ENCODE measurements around the gene RUNX3. TPM values are rescaled to one million over a fixed set of nuclear protein-coding genes. Genes with fewer than 3 reads are reported as not detected.

RUNX3 gene
- total RNA-seq, 1 experiment from 2014 or later, result 22.6 TPM

DNA sequence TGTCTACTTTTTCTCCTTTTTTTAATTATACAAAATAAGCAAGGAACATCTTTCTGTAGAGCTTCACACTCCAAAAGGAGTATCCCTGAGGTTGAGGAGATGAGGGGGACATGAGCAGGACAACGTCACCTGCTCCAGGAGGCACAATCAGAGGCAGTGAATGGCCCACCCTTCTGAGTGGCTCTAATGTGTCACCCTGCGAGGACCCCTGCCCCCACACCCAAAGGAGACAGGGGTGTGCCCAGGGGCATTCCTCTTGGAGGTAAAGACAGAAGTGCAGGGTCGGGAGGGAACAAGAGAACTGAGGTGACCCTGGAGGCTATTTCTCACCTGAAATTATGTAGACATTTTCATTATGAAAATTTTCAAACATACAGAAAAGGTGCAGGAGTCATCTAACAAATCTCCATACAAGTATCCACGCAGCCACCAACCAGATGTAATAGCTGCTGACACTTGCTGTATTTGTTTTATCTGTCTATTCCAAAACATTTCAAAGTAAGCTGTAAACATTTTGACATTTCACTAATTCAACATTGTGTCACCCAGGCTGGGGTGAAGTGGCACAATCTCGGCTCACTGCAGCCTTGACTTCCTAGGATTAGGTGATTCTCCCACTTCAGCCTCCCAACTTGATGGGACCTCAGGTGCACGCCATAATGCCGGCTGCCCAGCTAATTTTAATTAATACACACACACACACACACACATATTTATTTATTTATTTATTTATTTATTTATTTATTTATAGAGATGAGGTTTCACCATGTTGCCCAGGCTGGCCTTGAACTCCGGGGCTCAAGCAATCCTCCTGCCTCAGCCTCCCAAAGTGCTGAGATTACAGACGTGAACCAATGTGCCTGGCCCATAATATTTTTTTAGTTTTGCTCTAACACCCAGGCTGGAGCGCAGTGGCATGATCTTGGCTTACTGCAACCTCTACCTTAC, 70.7 kb downstream of the RUNX3 start:
- Histone ChIP-seq H3K4me3 (replicated peaks in 1 of 2; ENCODE audit: low read depth in 1 of 2, low read length in 2 of 2) (no peak overlapping the region), H3K27me3 (ENCODE audit: insufficient read depth, low read length) (no peaks in the 10 kb centered on the region; the same call in 1 of the 2 replicates), H3K9me3 (ENCODE audit: control insufficient read depth in 1 of 2, insufficient read depth in 1 of 2, low read depth in 1 of 2, low read length in 2 of 2) (no peaks in the 10 kb centered on the region), H3K9ac (ENCODE audit: low read length) (no peak overlapping the region), H3K4me2 (ENCODE audit: low read length) (no peak overlapping the region), H3K4me1 (ENCODE audit: control insufficient read depth in 1 of 2, insufficient read depth in 2 of 2, low read length in 2 of 2) (peaks cover 3 to 4% of the 10 kb centered on the region in 2 experiments; a peak in 2 of 4 replicates), H3K9me2 (ENCODE audit: insufficient read depth) (no peaks in the 10 kb centered on the region), H2AFZ (ENCODE audit: low read depth, low read length, poor library complexity, severe bottlenecking) (no peak overlapping the region), H3K27ac (ENCODE audit: low read depth, low read length) (no peak overlapping the region), H3K79me2 (ENCODE audit: insufficient read depth, low read length) (no peaks in the 10 kb centered on the region), H3K36me3 (ENCODE audit: control insufficient read depth in 1 of 2, insufficient read depth in 2 of 2, low read length in 2 of 2) (no peaks in the 10 kb centered on the region), H4K20me1 (ENCODE audit: insufficient read depth) (no peaks in the 10 kb centered on the region)
- ATAC-seq, result no peak
- intact Hi-C loops (cut with micrococcal nuclease), result no loop called here
- no TSS peak for BruUV-seq (replicated peaks)
- RAD21 ChIA-PET (ENCODE audit: low non-redundant PET in 1 of 2, low total read pairs in 2 of 2, uncharacterized antibody in 2 of 2, unreplicated experiment in 2 of 2), result no interaction called here
- no peak for DNase-seq (ENCODE audit: low read depth, low spot score)
- TF ChIP-seq EZH2 (IDR thresholded peaks at IDR 0.05), result no peak
- TF ChIP-seq, protein P1, sequence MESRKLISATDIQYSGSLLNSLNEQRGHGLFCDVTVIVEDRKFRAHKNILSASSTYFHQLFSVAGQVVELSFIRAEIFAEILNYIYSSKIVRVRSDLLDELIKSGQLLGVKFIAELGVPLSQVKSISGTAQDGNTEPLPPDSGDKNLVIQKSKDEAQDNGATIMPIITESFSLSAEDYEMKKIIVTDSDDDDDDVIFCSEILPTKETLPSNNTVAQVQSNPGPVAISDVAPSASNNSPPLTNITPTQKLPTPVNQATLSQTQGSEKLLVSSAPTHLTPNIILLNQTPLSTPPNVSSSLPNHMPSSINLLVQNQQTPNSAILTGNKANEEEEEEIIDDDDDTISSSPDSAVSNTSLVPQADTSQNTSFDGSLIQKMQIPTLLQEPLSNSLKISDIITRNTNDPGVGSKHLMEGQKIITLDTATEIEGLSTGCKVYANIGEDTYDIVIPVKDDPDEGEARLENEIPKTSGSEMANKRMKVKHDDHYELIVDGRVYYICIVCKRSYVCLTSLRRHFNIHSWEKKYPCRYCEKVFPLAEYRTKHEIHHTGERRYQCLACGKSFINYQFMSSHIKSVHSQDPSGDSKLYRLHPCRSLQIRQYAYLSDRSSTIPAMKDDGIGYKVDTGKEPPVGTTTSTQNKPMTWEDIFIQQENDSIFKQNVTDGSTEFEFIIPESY (IDR thresholded peaks at IDR 0.05; ENCODE audit: extremely low read depth, insufficient replicate concordance, low read length), result no peak
- TF ChIP-seq ZFX (IDR thresholded peaks at IDR 0.05), result no peak
- CTCF ChIA-PET, result no interaction called here
- POLR2A ChIA-PET, result no interaction called here

DNA sequence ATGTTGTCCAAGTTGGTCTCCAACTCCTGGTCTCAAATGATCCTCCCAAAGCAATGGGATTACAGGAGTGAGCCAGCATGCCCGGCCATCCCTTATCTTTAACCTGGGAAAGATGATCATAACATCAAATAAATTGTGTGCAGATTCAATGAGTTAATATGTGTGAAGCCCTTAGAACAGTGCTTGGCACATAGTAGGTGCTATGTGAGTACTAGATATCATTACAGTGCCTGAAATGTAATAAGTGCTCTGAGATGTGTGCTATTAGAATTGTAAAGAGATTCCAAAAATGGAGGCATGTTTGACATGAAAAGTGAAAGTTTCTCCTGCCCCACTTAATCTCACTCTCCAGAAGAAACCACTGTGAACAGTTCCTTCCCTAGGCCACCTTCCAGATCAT, 71.8 kb downstream of the RUNX3 start:
- no peak overlapping the region for H3K27ac ChIP-seq (ENCODE audit: low read depth, low read length)
- no peaks in the 10 kb centered on the region for H3K36me3 ChIP-seq (ENCODE audit: control insufficient read depth in 1 of 2, insufficient read depth in 2 of 2, low read length in 2 of 2)
- no peaks in the 10 kb centered on the region; the same call in 1 of the 2 replicates for H3K27me3 ChIP-seq (ENCODE audit: insufficient read depth, low read length)
- no peaks in the 10 kb centered on the region for H3K79me2 ChIP-seq (ENCODE audit: insufficient read depth, low read length)
- BruUV-seq (replicated peaks), result no TSS peak
- no peaks in the 10 kb centered on the region for H4K20me1 ChIP-seq (ENCODE audit: insufficient read depth)
- H3K4me3 ChIP-seq (replicated peaks in 1 of 2; ENCODE audit: low read depth in 1 of 2, low read length in 2 of 2), result no peak overlapping the region
- H3K9me2 ChIP-seq (ENCODE audit: insufficient read depth), result no peaks in the 10 kb centered on the region
- ChIA-PET RAD21 (ENCODE audit: low non-redundant PET in 1 of 2, low total read pairs in 2 of 2, uncharacterized antibody in 2 of 2, unreplicated experiment in 2 of 2) (no interaction called here), CTCF (no interaction called here), POLR2A (no interaction called here)
- no peak overlapping the region for H2AFZ ChIP-seq (ENCODE audit: low read depth, low read length, poor library complexity, severe bottlenecking)
- no peak overlapping the region for H3K4me2 ChIP-seq (ENCODE audit: low read length)
- no peaks in the 10 kb centered on the region for H3K4me1 ChIP-seq (ENCODE audit: control insufficient read depth in 1 of 2, insufficient read depth in 2 of 2, low read length in 2 of 2)
- intact Hi-C loops (cut with micrococcal nuclease), result no loop called here
- TF ChIP-seq TCF7L2 (IDR thresholded peaks at IDR 0.05; ENCODE audit: borderline replicate concordance, extremely low read depth, insufficient read depth, insufficient read length) (no peak), FOSL1 (IDR thresholded peaks at IDR 0.05; ENCODE audit: low read depth) (no peak), EGR1 (IDR thresholded peaks at IDR 0.05; ENCODE audit: low read depth) (no peak), EZH2 (IDR thresholded peaks at IDR 0.05) (no peak), CBX3 (IDR thresholded peaks at IDR 0.05; ENCODE audit: low read depth) (no peak), CEBPB (IDR thresholded peaks at IDR 0.05; ENCODE audit: low read depth) (no peak), SIN3A (IDR thresholded peaks at IDR 0.05; ENCODE audit: low read depth) (no peak)
- TF ChIP-seq, protein P2, sequence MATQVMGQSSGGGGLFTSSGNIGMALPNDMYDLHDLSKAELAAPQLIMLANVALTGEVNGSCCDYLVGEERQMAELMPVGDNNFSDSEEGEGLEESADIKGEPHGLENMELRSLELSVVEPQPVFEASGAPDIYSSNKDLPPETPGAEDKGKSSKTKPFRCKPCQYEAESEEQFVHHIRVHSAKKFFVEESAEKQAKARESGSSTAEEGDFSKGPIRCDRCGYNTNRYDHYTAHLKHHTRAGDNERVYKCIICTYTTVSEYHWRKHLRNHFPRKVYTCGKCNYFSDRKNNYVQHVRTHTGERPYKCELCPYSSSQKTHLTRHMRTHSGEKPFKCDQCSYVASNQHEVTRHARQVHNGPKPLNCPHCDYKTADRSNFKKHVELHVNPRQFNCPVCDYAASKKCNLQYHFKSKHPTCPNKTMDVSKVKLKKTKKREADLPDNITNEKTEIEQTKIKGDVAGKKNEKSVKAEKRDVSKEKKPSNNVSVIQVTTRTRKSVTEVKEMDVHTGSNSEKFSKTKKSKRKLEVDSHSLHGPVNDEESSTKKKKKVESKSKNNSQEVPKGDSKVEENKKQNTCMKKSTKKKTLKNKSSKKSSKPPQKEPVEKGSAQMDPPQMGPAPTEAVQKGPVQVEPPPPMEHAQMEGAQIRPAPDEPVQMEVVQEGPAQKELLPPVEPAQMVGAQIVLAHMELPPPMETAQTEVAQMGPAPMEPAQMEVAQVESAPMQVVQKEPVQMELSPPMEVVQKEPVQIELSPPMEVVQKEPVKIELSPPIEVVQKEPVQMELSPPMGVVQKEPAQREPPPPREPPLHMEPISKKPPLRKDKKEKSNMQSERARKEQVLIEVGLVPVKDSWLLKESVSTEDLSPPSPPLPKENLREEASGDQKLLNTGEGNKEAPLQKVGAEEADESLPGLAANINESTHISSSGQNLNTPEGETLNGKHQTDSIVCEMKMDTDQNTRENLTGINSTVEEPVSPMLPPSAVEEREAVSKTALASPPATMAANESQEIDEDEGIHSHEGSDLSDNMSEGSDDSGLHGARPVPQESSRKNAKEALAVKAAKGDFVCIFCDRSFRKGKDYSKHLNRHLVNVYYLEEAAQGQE (IDR thresholded peaks at IDR 0.05; ENCODE audit: low read depth), result no peak
- TF ChIP-seq, protein P3, sequence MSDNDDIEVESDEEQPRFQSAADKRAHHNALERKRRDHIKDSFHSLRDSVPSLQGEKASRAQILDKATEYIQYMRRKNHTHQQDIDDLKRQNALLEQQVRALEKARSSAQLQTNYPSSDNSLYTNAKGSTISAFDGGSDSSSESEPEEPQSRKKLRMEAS (IDR thresholded peaks at IDR 0.05), result no peak
- ATAC-seq (no peak), DNase-seq (ENCODE audit: low read depth, low spot score) (no peak)
- H3K9ac ChIP-seq (ENCODE audit: low read length), result no peak overlapping the region
- H3K9me3 ChIP-seq (ENCODE audit: control insufficient read depth in 1 of 2, insufficient read depth in 1 of 2, low read depth in 1 of 2, low read length in 2 of 2), result no peaks in the 10 kb centered on the region
